Inflammatory macrophage (primary cell): Measurements from ENCODE around the gene ZSCAN5C.
"Not testable (repeated sequence)": the region's sequence is repeated elsewhere in the genome, so short reads cannot be mapped to it uniquely, and the experiment has no call there.

Experiments used
- DNase-seq, 2 donors: peaks; one replicate each; pipeline ENCODE4 v3.0.0-alpha.2; 2020 to 2022
- total RNA-seq, 18 experiments: gene quantifications; one replicate each; lab custom pipeline; 2026; ENCODE audit warnings: mixed read lengths in 6 of 18, inconsistent platforms in 2 of 18; lab: John Stamatoyannopoulos, UW

The ZSCAN5C gene, protein sequence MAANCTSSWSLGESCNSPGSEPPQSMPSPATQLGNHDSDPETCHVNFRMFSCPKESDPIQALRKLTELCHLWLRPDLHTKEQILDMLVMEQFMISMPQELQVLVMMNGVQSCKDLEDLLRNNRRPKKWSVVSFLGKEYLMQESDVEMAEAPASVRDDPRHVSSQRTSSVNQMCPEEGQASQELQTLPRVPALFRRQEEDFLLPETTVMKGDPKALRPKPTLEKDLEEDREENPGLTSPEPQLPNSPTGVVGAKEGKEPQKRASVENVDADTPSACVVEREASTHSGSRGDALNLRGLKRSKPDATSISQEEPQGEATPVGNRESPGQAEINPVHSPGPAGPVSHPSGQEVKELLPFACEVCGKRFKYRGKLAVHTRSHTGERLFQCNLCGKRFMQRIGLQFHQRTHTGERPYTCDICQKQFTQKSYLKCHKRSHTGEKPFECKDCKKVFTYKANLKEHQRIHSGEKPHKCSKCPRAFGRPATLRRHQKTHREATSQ
- total RNA-seq: 0 to 0.03 (median 0) reads per million in 18 experiments

- no peak for DNase-seq
These were observed at the start of gene ZSCAN5C for GRCh38 chr19:56201973-56202372. Gene ZSCAN5C (plus strand): TSS chr19:56202273. CDS start chr19:56205914, 3,641 bp downstream.

DNA sequence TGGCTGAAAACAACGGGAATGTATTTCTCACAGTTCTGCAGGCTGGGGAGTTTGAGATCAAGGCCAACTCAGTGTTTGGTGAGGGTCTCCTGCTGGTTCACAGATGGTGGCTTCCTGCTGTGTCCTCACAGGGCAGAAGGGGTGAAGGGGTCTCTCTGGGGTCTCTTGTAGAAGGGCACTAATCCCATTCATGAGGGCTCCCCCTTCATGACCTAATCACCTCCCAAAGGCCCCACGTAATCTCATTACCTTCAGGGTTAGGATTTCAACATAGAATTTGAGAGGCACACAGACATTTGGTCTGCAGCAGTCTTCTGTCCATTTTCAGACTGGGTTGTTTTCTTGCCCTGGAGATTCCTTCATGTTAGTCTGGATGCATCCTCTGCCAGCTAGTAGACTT lies 49.4 kb upstream of the ZSCAN5C start:
- DNase-seq: no peak

DNA sequence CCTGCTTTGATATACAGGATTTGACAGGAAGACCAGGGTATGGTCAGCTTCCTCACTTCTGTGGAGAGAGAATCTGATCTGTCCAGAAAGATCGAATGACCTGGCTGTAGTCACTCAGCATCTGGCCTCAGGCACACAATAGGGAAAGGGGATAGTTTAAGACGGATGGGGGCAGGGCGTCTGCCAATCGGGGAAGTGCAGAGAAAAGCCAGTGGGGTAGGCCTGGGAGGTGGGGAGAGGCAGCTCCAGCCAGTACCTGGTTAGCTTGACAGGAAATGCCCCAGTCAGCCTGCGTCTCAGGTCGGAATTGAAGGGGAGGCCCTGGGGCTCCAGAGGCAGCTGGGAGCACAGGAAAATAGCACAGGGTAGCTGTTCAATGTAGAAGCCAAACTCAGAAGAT lies 48.6 kb upstream of the ZSCAN5C start:
- no peak for DNase-seq

DNA sequence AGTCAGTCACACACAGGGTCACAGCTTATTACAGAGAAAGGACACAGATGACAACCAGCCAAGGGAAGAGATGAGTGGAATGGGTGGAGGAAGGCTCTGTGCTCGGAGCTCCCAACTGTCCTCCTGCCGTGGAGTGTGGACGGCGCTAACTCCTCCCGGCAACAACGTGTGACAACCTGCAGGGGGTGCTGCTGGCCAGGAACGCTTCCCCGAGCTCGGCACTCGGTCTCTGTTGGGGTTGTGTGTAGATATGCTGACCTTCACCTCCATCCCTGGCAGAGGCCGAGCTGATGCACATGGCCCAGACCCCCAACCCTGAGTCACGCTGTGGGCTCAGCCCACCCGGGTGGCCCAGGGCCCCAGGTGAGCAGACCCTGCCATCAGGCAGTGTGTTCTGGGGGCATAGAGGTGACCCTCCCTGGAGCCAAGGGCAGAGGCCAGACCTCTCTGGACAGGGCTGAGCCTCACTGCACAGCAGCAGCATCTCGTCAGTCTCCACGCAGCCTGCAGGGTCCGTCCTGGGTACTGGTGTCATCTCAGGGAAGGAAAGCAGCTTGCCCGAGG lies 46.9 kb upstream of the ZSCAN5C start:
- DNase-seq: no peak

DNA sequence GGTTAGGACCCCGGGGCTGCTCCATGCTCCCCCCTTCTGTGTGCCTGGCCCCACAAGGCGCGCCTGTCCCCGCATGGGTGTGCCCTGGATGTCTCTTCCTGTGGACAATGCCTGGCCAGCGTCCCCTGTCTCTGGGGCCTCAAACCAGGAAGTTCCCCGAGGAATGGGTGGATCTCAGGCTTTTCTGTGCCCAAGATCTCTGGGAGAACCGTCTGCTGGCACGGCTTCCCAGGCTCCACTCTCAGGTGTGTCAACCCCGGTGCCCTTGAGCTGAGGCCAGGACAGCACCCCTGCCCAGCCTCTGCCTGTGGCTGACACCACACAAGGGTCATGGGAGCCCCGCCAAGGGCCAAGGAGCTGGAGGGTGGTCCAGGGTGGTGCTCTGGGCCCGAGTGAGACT lies 45.3 kb upstream of the ZSCAN5C start:
- no peak for DNase-seq

DNA sequence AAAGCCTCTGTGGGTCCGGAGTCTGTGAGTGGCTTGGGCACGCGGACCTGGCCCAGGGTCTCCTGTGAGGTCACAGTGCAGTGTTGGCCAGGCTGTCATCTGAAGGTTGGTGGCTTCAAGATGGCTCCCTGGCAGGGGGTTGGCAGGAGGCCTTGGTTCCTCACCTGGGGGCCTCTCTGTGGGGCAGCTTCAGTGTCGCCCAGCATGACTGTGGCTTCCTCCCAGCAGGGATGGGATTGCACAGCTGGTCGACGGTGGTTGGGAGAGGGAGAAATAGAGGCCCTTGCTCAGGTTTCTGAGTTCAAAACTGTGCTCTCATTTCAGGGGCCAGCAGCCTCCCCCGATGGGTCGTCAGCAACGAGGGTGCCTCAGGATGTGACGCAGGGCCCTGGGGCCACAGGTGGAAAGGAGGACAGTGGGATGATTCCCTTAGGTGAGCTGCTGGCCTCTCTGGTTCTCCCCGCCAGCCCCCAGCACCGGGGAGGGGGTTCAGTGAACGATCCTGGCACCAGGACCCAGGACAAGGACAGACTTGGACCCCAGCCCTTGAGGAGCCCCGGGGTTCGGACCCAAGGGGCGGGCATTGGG lies 43.8 kb upstream of the ZSCAN5C start:
- no peak for DNase-seq

- no peak for DNase-seq
These were observed 43.0 kb upstream of the ZSCAN5C start for GRCh38 chr19:56159009-56159559.

- no peak for DNase-seq
These were observed 42.3 kb upstream of the ZSCAN5C start for GRCh38 chr19:56159622-56160271.

DNA sequence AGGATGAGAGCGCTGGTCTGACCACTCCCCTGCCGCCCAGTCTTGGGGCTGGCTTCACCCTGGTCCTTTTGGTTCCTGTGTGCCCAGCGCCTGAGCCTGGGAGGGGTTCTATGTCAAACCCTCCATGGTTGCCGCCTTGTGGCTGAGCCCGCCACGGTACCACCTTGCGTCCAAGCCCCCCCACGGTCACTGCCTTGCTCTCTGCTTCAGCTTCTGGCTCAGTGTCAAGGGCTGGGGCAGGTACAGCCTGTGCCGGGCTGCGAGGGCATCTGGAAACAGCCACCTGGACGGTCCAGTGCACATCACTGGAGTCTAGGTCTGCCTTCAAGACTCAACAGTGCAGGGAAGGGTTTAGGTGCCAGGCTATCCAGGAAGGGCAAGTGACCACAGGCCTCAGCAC lies 40.5 kb upstream of the ZSCAN5C start:
- DNase-seq: no peak

GRCh38 chr19:56162258-56162657 lies 39.8 kb upstream of the ZSCAN5C start:
- peak; percentile 29 to 66 for DNase-seq

- DNase-seq: peak in 1 of 2 donors; percentile 25
These were observed 39.0 kb upstream of the ZSCAN5C start for GRCh38 chr19:56163097-56163496.

- no peak for DNase-seq
These were observed 35.0 kb upstream of the ZSCAN5C start for GRCh38 chr19:56167064-56167578.

DNA sequence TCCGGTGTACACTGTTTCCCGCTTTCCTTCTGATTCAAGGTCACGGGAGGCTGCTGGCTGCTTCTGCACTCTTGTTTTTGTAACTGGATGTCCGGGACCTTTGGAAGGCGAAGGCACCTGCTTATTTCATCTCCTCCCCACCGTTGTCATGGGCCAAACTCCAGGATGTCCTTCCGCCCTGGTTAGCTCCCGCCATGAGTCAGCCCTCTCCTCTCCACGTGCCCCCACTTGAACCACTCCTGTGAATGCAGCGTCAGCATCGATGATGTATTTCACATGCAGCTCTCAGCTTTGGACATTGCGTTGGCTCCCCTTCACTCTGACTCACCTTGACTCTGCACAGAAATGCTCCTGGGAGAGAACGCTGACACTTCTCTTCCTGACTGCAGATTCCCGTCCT lies 31.8 kb upstream of the ZSCAN5C start:
- no peak for DNase-seq

DNA sequence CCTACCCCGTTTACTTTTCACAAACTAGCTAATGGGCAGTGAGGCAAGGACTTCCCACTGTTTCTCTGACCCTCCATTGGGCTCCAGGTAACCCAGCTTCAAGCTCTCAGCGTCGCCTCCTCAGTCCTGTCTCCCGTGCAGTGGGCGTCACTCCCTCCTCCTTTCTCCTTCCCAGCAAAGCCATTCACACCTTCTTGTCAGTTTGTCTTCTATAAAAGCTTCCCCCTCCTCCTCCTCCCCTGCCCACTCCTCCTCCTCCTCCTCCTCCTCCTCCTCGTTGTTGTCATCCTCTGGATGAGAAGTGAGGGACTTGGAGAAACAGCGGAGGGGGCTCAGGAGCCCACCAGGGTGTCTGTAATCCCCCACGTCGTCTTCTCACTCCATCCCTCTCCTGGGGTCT lies 28.0 kb upstream of the ZSCAN5C start:
- DNase-seq: no peak

GRCh38 chr19:56174550-56174949 lies 27.5 kb upstream of the ZSCAN5C start:
- DNase-seq: no peak

DNA sequence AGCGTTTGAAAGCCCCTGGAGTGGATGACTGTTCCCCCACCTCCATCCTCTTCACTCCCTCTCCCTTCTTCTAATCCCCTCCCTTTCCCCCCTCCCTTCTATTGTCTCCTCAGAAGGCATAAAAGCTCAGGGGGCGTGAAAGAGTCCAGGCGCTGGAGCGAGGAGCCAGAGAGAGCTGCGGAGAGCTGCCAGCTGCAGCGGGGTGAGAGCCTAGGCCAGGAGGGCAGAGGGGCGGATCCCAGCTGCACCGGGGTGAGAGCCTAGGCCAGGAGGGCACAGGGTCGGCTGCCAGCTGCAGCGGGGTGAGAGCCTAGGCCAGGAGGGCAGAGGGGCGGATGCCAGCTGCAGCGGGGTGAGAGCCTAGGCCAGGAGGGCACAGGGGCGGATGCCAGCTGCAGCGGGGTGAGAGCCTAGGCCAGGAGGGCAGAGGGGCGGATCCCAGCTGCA lies 26.2 kb upstream of the ZSCAN5C start, which contains the start of gene GALP:
TSS of gene GALP (plus strand) at position 148 of the 447 bp plus-strand sequence. CDS start 1,101 bp downstream, outside the sequence.
- not testable (repeated sequence) for DNase-seq

GRCh38 chr19:56176310-56176709 lies 25.8 kb upstream of the ZSCAN5C start:
- not testable (repeated sequence) for DNase-seq

DNA sequence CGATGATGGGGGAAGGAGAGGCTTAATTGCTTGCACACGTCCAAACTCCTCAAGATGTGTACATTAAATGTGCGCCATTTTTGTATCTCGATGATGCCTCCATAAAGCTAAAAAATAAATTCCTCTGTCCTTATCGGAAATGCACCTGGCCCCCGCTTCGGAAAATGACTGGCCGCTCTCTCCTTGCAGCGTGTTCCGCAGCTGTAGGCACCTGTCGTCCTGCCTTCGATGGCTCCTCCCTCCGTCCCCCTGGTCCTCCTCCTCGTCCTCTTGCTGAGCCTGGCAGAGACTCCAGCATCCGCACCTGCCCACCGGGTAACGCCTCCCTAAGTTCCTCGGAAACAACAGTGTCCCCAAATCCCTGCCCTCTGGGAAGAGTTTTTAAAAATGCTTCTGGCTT lies 25.2 kb upstream of the ZSCAN5C start:
- no peak for DNase-seq

- DNase-seq: no peak
These were observed 24.4 kb upstream of the ZSCAN5C start for GRCh38 chr19:56177564-56178243.

DNA sequence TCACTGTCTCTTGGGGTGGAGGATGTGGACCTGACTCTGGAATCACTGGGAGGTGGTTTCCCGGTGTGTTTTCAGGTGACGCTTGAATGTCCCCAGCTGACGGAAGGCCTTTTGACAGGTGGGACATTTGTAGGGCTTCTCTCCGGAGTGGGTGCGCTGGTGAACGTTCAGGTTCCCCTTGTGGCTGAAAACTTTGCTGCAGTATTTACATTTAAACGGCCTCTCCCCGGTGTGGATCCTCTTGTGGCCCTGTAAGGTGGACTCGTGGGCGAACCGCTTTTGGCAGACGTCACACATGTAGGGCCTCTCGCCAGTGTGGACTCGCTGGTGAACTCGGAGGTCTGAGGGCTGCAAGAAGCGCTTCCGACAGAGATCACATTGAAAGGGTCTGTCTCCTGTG lies 12.3 kb upstream of the ZSCAN5C start:
- DNase-seq: no peak

DNA sequence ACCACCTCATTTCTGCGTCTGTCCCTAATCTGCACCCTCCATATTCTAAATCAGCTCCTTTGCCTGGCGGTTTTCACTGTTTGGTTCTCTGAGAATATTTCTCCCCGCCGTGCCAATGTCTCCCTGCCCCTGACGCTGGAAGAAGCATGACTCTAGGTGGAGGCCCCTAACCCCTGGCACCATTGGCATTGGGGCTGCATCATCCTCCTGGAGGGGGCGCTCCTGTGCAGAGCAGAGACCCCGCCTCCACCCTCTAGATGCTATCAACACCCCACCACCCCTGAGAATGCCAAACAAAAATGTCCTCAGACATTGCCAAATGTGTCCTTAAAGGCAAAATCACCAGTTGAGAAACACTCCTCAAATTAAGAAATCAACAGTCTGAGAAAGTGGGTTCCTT lies 11.0 kb upstream of the ZSCAN5C start:
- DNase-seq: no peak

- no peak for DNase-seq
These were observed 10.4 kb upstream of the ZSCAN5C start for GRCh38 chr19:56191711-56192110.
